H9 (cell line): ENCODE measurements around the gene ATE1. TPM values are rescaled to one million over a fixed set of nuclear protein-coding genes. Genes with fewer than 3 reads are reported as not detected.

Experiments used
- DNase-seq: peaks from one replicate; pipeline ENCODE4 v3.0.0-alpha.2; 2017
- H2AFZ ChIP-seq: one replicate; pipeline ENCODE4 v1.6.1; 2013; ENCODE audit warnings: mild to moderate bottlenecking, low read length, control low read depth, moderate library complexity
- H2AK5ac ChIP-seq: 2 replicates; pipeline ENCODE4 v1.6.1; 2013; ENCODE audit warnings: low read length, control low read depth, mixed read lengths; ENCODE audit not compliant: insufficient read length
- H2BK120ac ChIP-seq: one replicate; pipeline ENCODE4 v1.6.1; 2013; ENCODE audit warnings: low read depth, mild to moderate bottlenecking, low read length, control low read depth, inconsistent platforms; ENCODE audit not compliant: poor library complexity, severe bottlenecking
- H2BK12ac ChIP-seq: 2 replicates; pipeline ENCODE4 v1.6.1; 2013; ENCODE audit warnings: low read length, control low read depth, mixed read lengths, low read depth; ENCODE audit not compliant: insufficient read length
- H2BK15ac ChIP-seq: 2 replicates; pipeline ENCODE4 v1.6.1; 2013; ENCODE audit warnings: low read depth, low read length, control low read depth
- H2BK20ac ChIP-seq: one replicate; pipeline ENCODE4 v1.6.1; 2013; ENCODE audit warnings: low read depth, mild to moderate bottlenecking, low read length, control low read depth, inconsistent platforms; ENCODE audit not compliant: poor library complexity, severe bottlenecking
- H2BK5ac ChIP-seq: 2 replicates; pipeline ENCODE4 v1.6.1; 2013; ENCODE audit warnings: low read length, control low read depth, mixed read lengths; ENCODE audit not compliant: insufficient read length
- H3K14ac ChIP-seq: 2 replicates; pipeline ENCODE4 v1.6.1; 2013; ENCODE audit warnings: low read length, control low read depth; ENCODE audit not compliant: insufficient read depth
- H3K18ac ChIP-seq: 2 replicates; pipeline ENCODE4 v1.6.1; 2013; ENCODE audit warnings: low read depth, mild to moderate bottlenecking, mixed read lengths, low read length, control low read depth; ENCODE audit not compliant: insufficient read length
- H3K23ac ChIP-seq: 2 replicates; pipeline ENCODE4 v1.6.1; 2013; ENCODE audit warnings: low read length, control low read depth, mixed read lengths, low read depth; ENCODE audit not compliant: insufficient read length
- H3K23me2 ChIP-seq: 2 replicates; pipeline ENCODE4 v1.6.1; 2013; ENCODE audit warnings: low read depth, mild to moderate bottlenecking, mixed read lengths, low read length, control low read depth; ENCODE audit not compliant: insufficient read length, poor library complexity, severe bottlenecking
- H3K27ac ChIP-seq: 2 replicates; pipeline ENCODE4 v1.5.1; 2013; ENCODE audit warnings: low read length, control low read depth, mixed read lengths, low read depth; ENCODE audit not compliant: insufficient read length
- H3K27me3 ChIP-seq: 2 replicates; pipeline ENCODE4 v1.6.1; 2013; ENCODE audit warnings: low read length, control low read depth, inconsistent platforms; ENCODE audit not compliant: insufficient read depth
- H3K4ac ChIP-seq: 2 replicates; pipeline ENCODE4 v1.6.1; 2013; ENCODE audit warnings: low read depth, mild to moderate bottlenecking, control low read depth, inconsistent platforms, low read length, moderate library complexity
- H3K4me1 ChIP-seq: 2 replicates; pipeline ENCODE4 v1.6.1; 2013; ENCODE audit warnings: low read length, control low read depth, inconsistent platforms; ENCODE audit not compliant: insufficient read depth
- H3K4me2 ChIP-seq: 2 replicates; pipeline ENCODE4 v1.6.1; 2013; ENCODE audit warnings: low read length, control low read depth, mixed read lengths; ENCODE audit not compliant: insufficient read length, insufficient read depth
- H3K56ac ChIP-seq: 2 replicates; pipeline ENCODE4 v1.6.1; 2013; ENCODE audit warnings: low read depth, mild to moderate bottlenecking, mixed read lengths, low read length, control low read depth; ENCODE audit not compliant: insufficient read length
- H3K79me1 ChIP-seq: 2 replicates; pipeline ENCODE4 v1.6.1; 2013; ENCODE audit warnings: low read depth, mild to moderate bottlenecking, moderate library complexity, low read length, control low read depth, inconsistent platforms; ENCODE audit not compliant: insufficient read depth, poor library complexity, severe bottlenecking
- H3K79me2 ChIP-seq: 2 replicates; pipeline ENCODE4 v1.6.1; 2013; ENCODE audit warnings: low read length, control low read depth, inconsistent platforms; ENCODE audit not compliant: insufficient read depth
- H3K9ac ChIP-seq: 2 replicates; pipeline ENCODE4 v1.6.1; 2013; ENCODE audit warnings: low read length, control low read depth, mixed read lengths; ENCODE audit not compliant: insufficient read length; ENCODE audit errors: extremely low read depth
- H3K9me3 ChIP-seq: one replicate; pipeline ENCODE4 v1.6.1; 2013; ENCODE audit warnings: low read depth, low read length, inconsistent platforms; ENCODE audit not compliant: control insufficient read depth
- H3T11ph ChIP-seq: one replicate; pipeline ENCODE4 v1.6.1; 2013; ENCODE audit warnings: mild to moderate bottlenecking, low read length, control low read depth, inconsistent platforms
- H4K20me1 ChIP-seq: one replicate; pipeline ENCODE4 v1.6.1; 2013; ENCODE audit not compliant: control insufficient read depth, insufficient read length, insufficient read depth
- H4K5ac ChIP-seq: 2 replicates; pipeline ENCODE4 v1.6.1; 2013; ENCODE audit warnings: low read depth, mild to moderate bottlenecking, mixed read lengths, low read length, control low read depth; ENCODE audit not compliant: insufficient read length
- H4K8ac ChIP-seq: replicated peaks from 2 replicates; pipeline ENCODE4 v1.6.1; 2013; ENCODE audit warnings: low read length, control low read depth, mixed read lengths, low read depth; ENCODE audit not compliant: insufficient read length
- H4K91ac ChIP-seq: 2 replicates; pipeline ENCODE4 v1.6.1; 2013; ENCODE audit warnings: low read depth, mild to moderate bottlenecking, moderate library complexity, mixed read lengths, low read length, control low read depth; ENCODE audit not compliant: insufficient read length
- H3K27ac Mint-ChIP-seq, 3 experiments: 2 replicates in 2 of 3; 3 replicates in 1 of 3; pipeline ENCODE4 v1.8.0; 2020 to 2021; ENCODE audit warnings: mixed read lengths in 3 of 3, mild to moderate bottlenecking in 1 of 3, moderate library complexity in 1 of 3
- H3K27me3 Mint-ChIP-seq: 2 replicates; pipeline ENCODE4 v1.8.0; 2021; ENCODE audit warnings: low read depth, mild to moderate bottlenecking, moderate library complexity, mixed read lengths
- H3K36me3 Mint-ChIP-seq, 3 experiments: 2 replicates in 2 of 3; 3 replicates in 1 of 3; pipeline ENCODE4 v1.8.0; 2020 to 2021; ENCODE audit warnings: low read depth in 3 of 3, mixed read lengths in 3 of 3; ENCODE audit not compliant: insufficient read depth in 1 of 3
- H3K4me1 Mint-ChIP-seq, 2 experiments: 2 replicates each; pipeline ENCODE4 v1.8.0; 2020; ENCODE audit warnings: mixed read lengths in 2 of 2
- H3K4me3 Mint-ChIP-seq, 2 experiments: 2 replicates in 1 of 2; 3 replicates in 1 of 2; pipeline ENCODE4 v1.8.0; 2020 to 2021; ENCODE audit warnings: mild to moderate bottlenecking in 2 of 2, mixed read lengths in 2 of 2, moderate library complexity in 1 of 2
- H3K9me3 Mint-ChIP-seq, 2 experiments: 2 replicates in 1 of 2; 3 replicates in 1 of 2; pipeline ENCODE4 v1.8.0; 2020; ENCODE audit warnings: mild to moderate bottlenecking in 2 of 2, mixed read lengths in 2 of 2, moderate library complexity in 1 of 2
- total RNA-seq: library from RNA; stranded (reverse); gene quantifications from 2 replicates; pipeline ENCODE4 v1.2.1, GENCODE V29; 2021
- TF ChIP-seq, protein P1 (sequence below): fragments of 200-600 bp; sonication (generic); conservative IDR thresholded peaks from 3 replicates; pipeline ENCODE4 v1.8.0; 2021; ENCODE audit warnings: antibody characterized with exemption, mild to moderate bottlenecking

The ATE1 gene
- total RNA-seq, 1 experiment from 2014 or later, result 29.0 TPM

- Histone ChIP-seq H3K23me2 (no peaks in the 10 kb centered on the region), H3K79me1 (no peaks in the 10 kb centered on the region), H2AK5ac (no peak overlapping the region), H2BK12ac (no peak overlapping the region), H3K9ac (no peak overlapping the region), H4K91ac (no peak overlapping the region), H3K4me1 (no peaks in the 10 kb centered on the region), H2BK15ac (no peak overlapping the region), H2BK5ac (no peak overlapping the region), H3T11ph (no peak overlapping the region), H3K79me2 (no peaks in the 10 kb centered on the region), H3K23ac (no peak overlapping the region), H2BK120ac (no peak overlapping the region), H3K4me2 (no peak overlapping the region), H3K9me3 (no peaks in the 10 kb centered on the region), H3K27ac (no peak overlapping the region), H4K8ac (no peak overlapping the region), H2BK20ac (no peak overlapping the region), H4K5ac (no peak overlapping the region), H3K56ac (no peak overlapping the region), H3K14ac (no peak overlapping the region), H4K20me1 (no peaks in the 10 kb centered on the region), H2AFZ (no peak overlapping the region), H3K4ac (no peak overlapping the region), H3K18ac (no peak overlapping the region), H3K27me3 (no peaks in the 10 kb centered on the region)
- no peak overlapping the region for H3K27ac Mint-ChIP-seq
- DNase-seq, result no peak
- TF ChIP-seq, protein P1, sequence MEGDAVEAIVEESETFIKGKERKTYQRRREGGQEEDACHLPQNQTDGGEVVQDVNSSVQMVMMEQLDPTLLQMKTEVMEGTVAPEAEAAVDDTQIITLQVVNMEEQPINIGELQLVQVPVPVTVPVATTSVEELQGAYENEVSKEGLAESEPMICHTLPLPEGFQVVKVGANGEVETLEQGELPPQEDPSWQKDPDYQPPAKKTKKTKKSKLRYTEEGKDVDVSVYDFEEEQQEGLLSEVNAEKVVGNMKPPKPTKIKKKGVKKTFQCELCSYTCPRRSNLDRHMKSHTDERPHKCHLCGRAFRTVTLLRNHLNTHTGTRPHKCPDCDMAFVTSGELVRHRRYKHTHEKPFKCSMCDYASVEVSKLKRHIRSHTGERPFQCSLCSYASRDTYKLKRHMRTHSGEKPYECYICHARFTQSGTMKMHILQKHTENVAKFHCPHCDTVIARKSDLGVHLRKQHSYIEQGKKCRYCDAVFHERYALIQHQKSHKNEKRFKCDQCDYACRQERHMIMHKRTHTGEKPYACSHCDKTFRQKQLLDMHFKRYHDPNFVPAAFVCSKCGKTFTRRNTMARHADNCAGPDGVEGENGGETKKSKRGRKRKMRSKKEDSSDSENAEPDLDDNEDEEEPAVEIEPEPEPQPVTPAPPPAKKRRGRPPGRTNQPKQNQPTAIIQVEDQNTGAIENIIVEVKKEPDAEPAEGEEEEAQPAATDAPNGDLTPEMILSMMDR, result no peak
- H3K4me1 Mint-ChIP-seq, result peaks cover 6 to 10% of the 10 kb centered on the region in 2 experiments
- H3K4me3 Mint-ChIP-seq, result no peak overlapping the region
- H3K36me3 Mint-ChIP-seq, result peaks cover 3 to 10% (median 4%) of the 10 kb centered on the region in 3 experiments; a peak in 6 of 7 replicates
- H3K27me3 Mint-ChIP-seq, result no peaks in the 10 kb centered on the region; the same call in none of the 2 replicates
- H3K9me3 Mint-ChIP-seq, result peaks cover 7 to 11% of the 10 kb centered on the region in 2 experiments
Observed at GRCh38 chr10:121724282-121724681, 203.5 kb downstream of the ATE1 start.
